Coronary artery (tissue), 2 donors: ENCODE measurements around the gene GNE.

Experiments
- DNase-seq: peaks from one replicate; pipeline ENCODE4 v3.0.0-alpha.2; 2017; ENCODE audit warnings: low spot score
- H3K27ac ChIP-seq, 2 donors: fragments of 200-600 bp; sonication (generic); one replicate each; pipeline ENCODE4 v1.5.1; 2016 to 2019
- H3K4me3 ChIP-seq: fragments of 200-600 bp; sonication (generic); 2 replicates; pipeline ENCODE4 v1.5.1; 2016; ENCODE audit warnings: mild to moderate bottlenecking, moderate library complexity
- TF ChIP-seq, protein P1 (sequence below): fragments of 200-600 bp; sonication (generic); IDR thresholded peaks from one replicate; pipeline ENCODE4 v1.5.1; 2019; ENCODE audit warnings: antibody characterized with exemption

The GNE gene

DNA sequence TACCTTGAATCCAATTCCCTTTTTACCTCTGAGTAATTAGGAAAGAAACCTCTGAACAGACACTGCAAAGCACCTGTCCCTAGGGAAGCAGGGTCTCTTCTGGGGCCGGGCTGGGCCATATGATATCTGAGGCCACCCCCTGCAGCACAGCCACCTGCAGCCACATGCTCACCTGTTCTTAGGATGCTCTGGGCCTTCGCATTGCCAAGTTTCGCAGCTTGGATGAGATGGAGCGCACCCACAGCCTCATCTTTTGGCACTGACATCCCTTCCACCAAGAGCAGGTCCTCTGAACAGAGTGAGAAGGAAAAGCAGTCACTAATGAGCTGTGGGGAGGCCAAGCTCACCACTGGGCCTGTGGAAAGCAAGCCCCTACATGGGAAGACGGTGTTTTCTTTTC lies 40.2 kb downstream of the GNE start:
- Histone ChIP-seq H3K4me3 (no peak overlapping the region), H3K27ac (no peak overlapping the region)
- no peak for DNase-seq
- TF ChIP-seq, protein P1, sequence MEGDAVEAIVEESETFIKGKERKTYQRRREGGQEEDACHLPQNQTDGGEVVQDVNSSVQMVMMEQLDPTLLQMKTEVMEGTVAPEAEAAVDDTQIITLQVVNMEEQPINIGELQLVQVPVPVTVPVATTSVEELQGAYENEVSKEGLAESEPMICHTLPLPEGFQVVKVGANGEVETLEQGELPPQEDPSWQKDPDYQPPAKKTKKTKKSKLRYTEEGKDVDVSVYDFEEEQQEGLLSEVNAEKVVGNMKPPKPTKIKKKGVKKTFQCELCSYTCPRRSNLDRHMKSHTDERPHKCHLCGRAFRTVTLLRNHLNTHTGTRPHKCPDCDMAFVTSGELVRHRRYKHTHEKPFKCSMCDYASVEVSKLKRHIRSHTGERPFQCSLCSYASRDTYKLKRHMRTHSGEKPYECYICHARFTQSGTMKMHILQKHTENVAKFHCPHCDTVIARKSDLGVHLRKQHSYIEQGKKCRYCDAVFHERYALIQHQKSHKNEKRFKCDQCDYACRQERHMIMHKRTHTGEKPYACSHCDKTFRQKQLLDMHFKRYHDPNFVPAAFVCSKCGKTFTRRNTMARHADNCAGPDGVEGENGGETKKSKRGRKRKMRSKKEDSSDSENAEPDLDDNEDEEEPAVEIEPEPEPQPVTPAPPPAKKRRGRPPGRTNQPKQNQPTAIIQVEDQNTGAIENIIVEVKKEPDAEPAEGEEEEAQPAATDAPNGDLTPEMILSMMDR, result no peak

DNA sequence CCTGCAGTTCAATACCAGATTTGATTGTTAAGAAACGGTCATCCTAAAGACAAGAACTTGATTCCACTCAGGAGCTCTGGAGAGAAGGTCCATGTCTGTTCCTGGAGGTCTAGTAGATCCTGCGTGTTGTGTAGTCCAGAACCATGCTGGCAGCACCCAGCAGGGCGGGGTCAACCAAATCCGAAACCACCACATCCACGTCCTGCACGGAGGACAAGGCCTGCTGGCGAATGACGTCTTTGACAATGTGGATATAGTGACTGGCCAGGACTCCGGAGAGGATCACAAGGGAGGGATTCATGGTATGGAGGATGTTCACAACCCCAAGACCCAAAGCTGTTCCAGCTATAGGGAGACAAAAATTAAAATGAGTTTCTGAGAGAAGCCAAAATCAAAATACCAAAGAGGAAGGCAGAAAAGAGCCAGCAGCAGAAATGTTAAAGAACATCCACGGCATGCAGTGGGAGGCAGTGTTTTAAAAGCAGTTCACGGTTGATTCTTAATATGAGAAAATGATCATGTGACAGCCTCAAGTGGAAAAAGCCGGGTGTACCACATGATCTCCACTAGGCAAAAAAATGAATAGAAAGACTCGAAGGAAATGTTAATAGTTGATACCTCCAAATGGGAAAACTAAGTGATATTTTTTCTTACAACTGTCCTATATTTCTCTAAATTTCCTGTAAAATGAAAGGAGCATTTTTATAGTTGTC lies 40.8 kb downstream of the GNE start:
- H3K27ac ChIP-seq, result no peak overlapping the region
- TF ChIP-seq, protein P1, result no peak
- H3K4me3 ChIP-seq, result no peak overlapping the region
- DNase-seq, result no peak

DNA sequence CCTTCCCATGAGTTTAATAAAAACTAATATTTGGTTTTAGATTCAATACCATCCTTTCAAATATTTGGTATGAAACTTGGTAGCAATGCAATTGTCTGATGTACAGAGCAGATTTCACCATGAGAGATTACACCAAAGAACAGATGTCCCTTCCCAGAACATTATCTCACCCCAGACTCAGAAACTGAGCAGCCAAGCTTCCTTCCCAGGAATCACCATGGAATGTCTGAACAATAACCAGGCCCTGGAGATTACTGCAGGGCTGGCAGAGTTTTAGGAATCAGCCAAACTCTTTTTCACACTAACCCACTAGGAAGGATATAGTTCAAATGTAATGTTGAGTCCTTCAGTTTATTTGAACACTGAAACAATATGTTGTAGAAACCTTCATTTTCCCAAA lies 43.7 kb downstream of the GNE start:
- TF ChIP-seq, protein P1, result no peak
- H3K4me3 ChIP-seq, result no peak overlapping the region
- peak overlapping the region; percentile 4 to 41 for H3K27ac ChIP-seq
- no peak for DNase-seq

DNA sequence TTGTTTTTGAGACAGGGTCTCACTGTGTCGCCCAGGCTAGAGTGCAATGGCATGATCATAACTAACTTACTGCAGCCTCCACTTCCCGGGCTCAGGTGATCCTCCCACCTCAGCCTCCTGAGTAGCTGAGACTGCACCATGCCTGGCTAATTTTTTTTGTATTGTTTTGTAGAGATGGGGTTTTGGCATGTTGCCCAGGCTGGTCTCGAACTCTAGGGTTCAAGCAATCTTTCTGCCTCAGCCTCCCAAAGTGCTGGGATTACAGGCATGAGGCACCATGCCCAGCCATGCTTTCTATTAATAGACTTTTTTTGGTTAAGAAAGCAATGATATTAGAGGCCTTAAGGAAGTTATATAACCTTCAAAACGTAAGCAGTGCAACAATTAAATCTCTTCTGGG lies 44.3 kb downstream of the GNE start:
- TF ChIP-seq, protein P1, result no peak

DNA sequence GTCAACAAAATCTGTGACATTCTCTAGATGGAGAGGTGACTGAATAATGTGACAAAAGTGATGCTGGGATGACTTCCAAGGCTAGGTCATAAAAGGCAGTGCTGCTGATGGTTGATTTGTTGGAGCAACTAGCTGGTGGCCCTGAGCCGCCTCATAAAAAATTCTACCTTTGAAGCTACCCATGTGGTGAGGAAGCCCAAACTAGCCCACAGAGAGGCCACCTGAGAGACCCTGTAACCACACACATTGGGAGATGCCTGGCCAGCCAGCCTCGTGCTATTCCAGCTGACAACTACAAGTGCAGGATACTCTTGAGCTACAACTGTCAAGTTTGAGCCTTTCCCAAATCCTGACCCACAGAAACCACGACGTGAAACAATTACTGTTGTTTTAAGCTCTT lies 44.9 kb downstream of the GNE start:
- H3K27ac ChIP-seq, result peak overlapping the region; percentile 0 to 4
- TF ChIP-seq, protein P1, result no peak
- no peak for DNase-seq
- no peak overlapping the region for H3K4me3 ChIP-seq

More for the DNA sequence above, 44.3 kb downstream of the GNE start:
- Histone ChIP-seq H3K4me3 (no peak overlapping the region), H3K27ac (peak overlapping the region; percentile 4 to 41)
- no peak for DNase-seq

DNA sequence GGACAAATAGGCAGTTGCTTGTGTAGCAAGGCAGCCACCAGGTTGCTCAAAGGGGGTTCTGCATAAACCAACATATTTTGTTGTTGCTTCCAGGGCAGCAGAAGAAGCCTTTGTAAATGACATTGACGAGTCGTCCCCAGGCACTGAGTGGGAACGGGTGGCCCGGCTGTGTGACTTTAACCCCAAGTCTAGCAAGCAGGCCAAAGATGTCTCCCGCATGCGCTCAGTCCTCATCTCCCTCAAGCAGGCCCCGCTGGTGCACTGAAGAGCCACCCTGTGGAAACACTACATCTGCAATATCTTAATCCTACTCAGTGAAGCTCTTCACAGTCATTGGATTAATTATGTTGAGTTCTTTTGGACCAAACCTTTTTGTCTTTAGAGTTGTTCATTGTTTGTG lies 46.7 kb downstream of the GNE start:
- TF ChIP-seq, protein P1, result no peak
- DNase-seq, result no peak
- Histone ChIP-seq H3K4me3 (no peak overlapping the region), H3K27ac (peak overlapping the region in 1 of 2 donors; percentile 22)

DNA sequence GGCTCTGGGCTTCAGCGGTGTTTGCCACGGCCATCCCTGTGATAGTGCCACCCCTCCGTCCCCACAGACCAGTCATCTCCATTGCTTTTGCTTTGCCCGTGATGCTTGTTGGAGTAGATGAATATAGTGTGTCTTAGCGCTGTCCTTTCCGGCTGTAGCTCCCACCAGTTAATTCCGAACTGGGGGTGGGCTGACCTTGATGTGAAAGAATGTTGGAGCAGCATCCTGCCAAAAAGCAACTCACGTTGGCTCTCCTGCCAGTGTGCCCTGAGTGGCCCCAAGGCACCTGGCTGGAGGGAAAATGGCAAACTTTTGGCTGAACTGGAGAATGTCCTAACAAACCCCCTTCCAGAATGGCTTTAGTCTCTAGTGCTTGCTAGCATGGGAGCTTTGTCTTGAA lies 47.5 kb downstream of the GNE start:
- no peak overlapping the region for H3K27ac ChIP-seq
- TF ChIP-seq, protein P1, result no peak
- no peak for DNase-seq
- no peak overlapping the region for H3K4me3 ChIP-seq
